Cardiac muscle cell (in vitro differentiated cells and primary cell): ENCODE measurements around the gene TSPAN2. TPM values are rescaled to one million over a fixed set of nuclear protein-coding genes. Genes with fewer than 3 reads are reported as not detected.

ENCODE experiments used
- DNase-seq, 2 donors: peaks; one replicate each; pipeline versions ENCODE4 v3.0.0 to v3.0.0-alpha.2; 2010 to 2017; ENCODE audit warnings: low read depth in 1 of 2, low spot score in 1 of 2
- H3K27ac ChIP-seq: fragments of 200-600 bp; sonication (generic); 2 replicates; pipeline ENCODE4 v1.5.1; 2016
- H3K27me3 ChIP-seq: fragments of 200-600 bp; sonication (generic); 2 replicates; pipeline ENCODE4 v1.6.0; 2016; ENCODE audit warnings: control low read depth
- H3K36me3 ChIP-seq: fragments of 200-600 bp; sonication (generic); 2 replicates; pipeline ENCODE4 v1.5.1; 2016; ENCODE audit warnings: control low read depth
- H3K4me1 ChIP-seq: fragments of 200-600 bp; sonication (generic); 2 replicates; pipeline ENCODE4 v1.8.1; 2017; ENCODE audit warnings: low read depth, mild to moderate bottlenecking, mixed run types
- H3K4me3 ChIP-seq: fragments of 200-600 bp; sonication (generic); 2 replicates; pipeline ENCODE4 v1.5.1; 2016; ENCODE audit warnings: mild to moderate bottlenecking
- H3K9me3 ChIP-seq: fragments of 200-600 bp; sonication (generic); 2 replicates; pipeline ENCODE4 v1.5.1; 2017; ENCODE audit warnings: low read depth, mild to moderate bottlenecking, control low read depth
- CTCF ChIP-seq: IDR thresholded peaks from 2 replicates; pipeline ENCODE4 v1.5.1; 2012; ENCODE audit warnings: low read depth, mild to moderate bottlenecking, low read length
- polyA plus RNA-seq: library from polyadenylated mRNA; unstranded; fragments of >200 nt; fragmentation: Nextera tagmentation; extraction: Ambion mirVana; gene quantifications from 2 replicates; pipeline ENCODE4 v1.2.1, GENCODE V29; 2016
- total RNA-seq: library from RNA; depleted of rRNA; stranded (reverse); fragments of >200 nt; gene quantifications from 2 replicates; pipeline ENCODE4 v1.2.3, GENCODE V29; 2016

TSPAN2 gene
- total and polyA plus RNA-seq, 2 experiments from 2014 or later, result 26.6 to 88.0 TPM

GRCh38 chr1:115069659-115070308, 19.5 kb downstream of the TSPAN2 start:
- H3K9me3 ChIP-seq, result no peaks in the 10 kb centered on the region
- no peak for TF ChIP-seq CTCF
- peaks cover 52% of the 10 kb centered on the region for H3K4me1 ChIP-seq
- no peaks in the 10 kb centered on the region for H3K27me3 ChIP-seq
- H3K27ac ChIP-seq, result peak overlapping the region; percentile 81
- DNase-seq, result no peak
- H3K4me3 ChIP-seq, result no peak overlapping the region
- H3K36me3 ChIP-seq, result peaks cover 4% of the 10 kb centered on the region

GRCh38 chr1:115068826-115069585, 20.3 kb downstream of the TSPAN2 start:
- no peak for DNase-seq
- Histone ChIP-seq H3K4me1 (peaks cover 49% of the 10 kb centered on the region), H3K9me3 (no peaks in the 10 kb centered on the region), H3K4me3 (no peak overlapping the region), H3K27me3 (no peaks in the 10 kb centered on the region), H3K27ac (peak overlapping the region; percentile 81), H3K36me3 (peaks cover 4% of the 10 kb centered on the region)
- no peak for TF ChIP-seq CTCF

GRCh38 chr1:115067161-115067859, 22.0 kb downstream of the TSPAN2 start:
- no peaks in the 10 kb centered on the region for H3K27me3 ChIP-seq
- peaks cover 34% of the 10 kb centered on the region for H3K4me1 ChIP-seq
- no peak for DNase-seq
- H3K36me3 ChIP-seq, result peaks cover 4% of the 10 kb centered on the region
- H3K9me3 ChIP-seq, result no peaks in the 10 kb centered on the region
- H3K4me3 ChIP-seq, result no peak overlapping the region
- H3K27ac ChIP-seq, result no peak overlapping the region
- no peak for TF ChIP-seq CTCF

GRCh38 chr1:115065021-115065420, 24.3 kb downstream of the TSPAN2 start:
- Histone ChIP-seq H3K27me3 (no peaks in the 10 kb centered on the region), H3K4me1 (peaks cover 19% of the 10 kb centered on the region), H3K9me3 (no peaks in the 10 kb centered on the region), H3K27ac (peak overlapping the region; percentile 49), H3K4me3 (no peak overlapping the region), H3K36me3 (peaks cover 4% of the 10 kb centered on the region)
- TF ChIP-seq CTCF, result no peak
- no peak for DNase-seq

GRCh38 chr1:115064461-115064860, 24.8 kb downstream of the TSPAN2 start:
- Histone ChIP-seq H3K4me3 (no peak overlapping the region), H3K27ac (peak overlapping the region; percentile 49), H3K27me3 (no peaks in the 10 kb centered on the region), H3K9me3 (no peaks in the 10 kb centered on the region), H3K4me1 (peaks cover 13% of the 10 kb centered on the region), H3K36me3 (peaks cover 4% of the 10 kb centered on the region)
- no peak for DNase-seq
- TF ChIP-seq CTCF, result no peak
